Cerebellar nuclear complex (tissue), 1 donor: ENCODE measurements around the gene ZBTB4.

Source experiments
- DNase-seq, 2 experiments: peaks; one replicate each; lab custom pipeline; 2025; lab: John Stamatoyannopoulos, UW

ZBTB4 gene

GRCh38 chr17:7419819-7420610 lies 59.4 kb downstream of the ZBTB4 start, which contains the start of gene SPEM1:
SPEM1 (plus strand) TSS chr17:7420324; CDS start chr17:7420385, 61 bp downstream.
- no peak for DNase-seq

- DNase-seq = no peak
These were observed 60.8 kb downstream of the ZBTB4 start for GRCh38 chr17:7418472-7419152.

- no peak for DNase-seq
These were observed 62.3 kb downstream of the ZBTB4 start for GRCh38 chr17:7417056-7417655.

- no peak for DNase-seq
These were observed 63.1 kb downstream of the ZBTB4 start for GRCh38 chr17:7416323-7416722.

GRCh38 chr17:7415784-7416183 lies 63.6 kb downstream of the ZBTB4 start:
- no peak for DNase-seq

GRCh38 chr17:7414837-7415236 lies 64.6 kb downstream of the ZBTB4 start:
- DNase-seq = no peak

- DNase-seq = no peak
These were observed 66.0 kb downstream of the ZBTB4 start for GRCh38 chr17:7413346-7413985.

- DNase-seq = no peak
These were observed 68.0 kb downstream of the ZBTB4 start for GRCh38 chr17:7411427-7411750.

- no peak for DNase-seq
These were observed 68.6 kb downstream of the ZBTB4 start for GRCh38 chr17:7410634-7411426.

- no peak for DNase-seq
These were observed 69.7 kb downstream of the ZBTB4 start for GRCh38 chr17:7409716-7410115.
